GM12878 (cell line): ENCODE results near the gene PODXL2. TPM values are rescaled to one million over a fixed set of nuclear protein-coding genes. Genes with fewer than 3 reads are reported as not detected.

ENCODE experiments used
- ATAC-seq: fragments of 200-7000 bp; cut with Tn5 transposase; 3 replicates; pipeline ENCODE4 v1.9.1; 2020; ENCODE audit warnings: mild to moderate bottlenecking, moderate library complexity
- BruUV-seq: library from RNA; stranded (reverse); fragments of 400-500 nt; replicated peaks from 2 replicates; lab custom pipeline; 2021; lab: Mats Ljungman, UMichigan
- CTCF ChIA-PET: fragments of 300-600 bp; sonication (Branson Sonifier 250); formaldehyde crosslinking; extraction: SDS; loops from one replicate; lab custom pipeline; 2021; ENCODE audit warnings: inconsistent platforms; lab: Yijun Ruan, JAX
- POLR2A ChIA-PET: fragments of 350-600 bp; formaldehyde crosslinking; extraction: SDS; loops from one replicate; lab custom pipeline; 2021; ENCODE audit warnings: inconsistent platforms; lab: Charles Lee
- RAD21 ChIA-PET: fragments of 300-600 bp; sonication (Branson Sonifier 250); formaldehyde crosslinking; loops from one replicate; lab custom pipeline; 2023; ENCODE audit warnings: antibody characterized with exemption; ENCODE audit not compliant: unreplicated experiment; lab: Charles Lee
- SMC1A ChIA-PET: fragments of 300-600 bp; sonication (Branson Sonifier 250); formaldehyde crosslinking; loops from one replicate; lab custom pipeline; 2023; ENCODE audit not compliant: unreplicated experiment, uncharacterized antibody; lab: Charles Lee
- DNase-seq: peaks from one replicate; pipeline ENCODE4 v3.0.0-alpha.2; 2011; ENCODE audit warnings: low read depth, low spot score
- FAIRE-seq: peaks from 3 replicates; lab custom pipeline; 2011; peaks lifted over from hg19 to GRCh38; lab: Jason Lieb, UNC
- H2AFZ ChIP-seq: 2 replicates; pipeline ENCODE4 v1.6.0; 2011; ENCODE audit warnings: low read depth, low read length, control low read depth; ENCODE audit not compliant: control insufficient read depth
- H3K27ac ChIP-seq: 2 replicates; pipeline ENCODE4 v1.5.1; 2011; ENCODE audit warnings: control low read depth; ENCODE audit not compliant: control insufficient read depth, insufficient read depth
- H3K27me3 ChIP-seq, 2 experiments: replicated peaks in 1 of 2; 2 replicates each; pipeline versions ENCODE4 v1.6.0 to v1.6.1; 2011; ENCODE audit warnings: low read length in 1 of 2; ENCODE audit not compliant: control insufficient read depth in 2 of 2, insufficient read depth in 2 of 2
- H3K36me3 ChIP-seq, 2 experiments: 2 replicates each; pipeline ENCODE4 v1.5.1; 2011; ENCODE audit warnings: low read length in 1 of 2; ENCODE audit not compliant: control insufficient read depth in 2 of 2, insufficient read depth in 2 of 2
- H3K4me1 ChIP-seq: 2 replicates; pipeline ENCODE4 v1.6.1; 2011; ENCODE audit warnings: mild to moderate bottlenecking, low read length, moderate library complexity, mixed read lengths; ENCODE audit not compliant: control insufficient read depth, insufficient read depth
- H3K4me2 ChIP-seq: 2 replicates; pipeline ENCODE4 v1.6.0; 2011; ENCODE audit warnings: control low read depth; ENCODE audit not compliant: control insufficient read depth, insufficient read depth
- H3K4me3 ChIP-seq: fragments of 200-600 bp; sonication (generic); 2 replicates; pipeline ENCODE4 v1.5.1; 2016
- H3K79me2 ChIP-seq: 2 replicates; pipeline ENCODE4 v1.6.0; 2011; ENCODE audit warnings: low read length; ENCODE audit not compliant: control insufficient read depth, insufficient read depth
- H3K9ac ChIP-seq: 2 replicates; pipeline ENCODE4 v1.8.0; 2011; ENCODE audit warnings: low read length, control low read depth, mixed read lengths; ENCODE audit not compliant: control insufficient read depth, insufficient read depth
- H3K9me3 ChIP-seq: replicated peaks from 3 replicates; pipeline ENCODE4 v1.5.1; 2011; ENCODE audit warnings: mild to moderate bottlenecking, low read length; ENCODE audit not compliant: control insufficient read depth, insufficient read depth
- H4K20me1 ChIP-seq: 2 replicates; pipeline ENCODE4 v1.6.0; 2011; ENCODE audit not compliant: control insufficient read depth, insufficient read depth
- ATF7 ChIP-seq: fragments of 450-650 bp; IDR thresholded peaks from 2 replicates; pipeline ENCODE4 v1.6.1; 2016; ENCODE audit warnings: low read depth, mild to moderate bottlenecking
- EZH2 ChIP-seq: IDR thresholded peaks from 2 replicates; pipeline ENCODE4 v1.6.1; 2012; ENCODE audit warnings: low read depth, mild to moderate bottlenecking, control low read depth, inconsistent platforms, low read length, borderline replicate concordance; ENCODE audit not compliant: control insufficient read depth
- FOS ChIP-seq: IDR thresholded peaks from 3 replicates; pipeline ENCODE4 v1.6.1; 2011; ENCODE audit warnings: borderline replicate concordance; ENCODE audit not compliant: insufficient read length; ENCODE audit errors: extremely low read depth
- FOXK2 ChIP-seq: fragments of 450-650 bp; IDR thresholded peaks from 2 replicates; pipeline ENCODE4 v1.6.1; 2017; ENCODE audit warnings: mild to moderate bottlenecking, moderate library complexity
- KDM1A ChIP-seq: fragments of 200-600 bp; sonication (generic); IDR thresholded peaks from 2 replicates; pipeline ENCODE4 v1.6.1; 2016; ENCODE audit warnings: borderline replicate concordance
- MXI1 ChIP-seq: fragments of 150-350 bp; IDR thresholded peaks from 2 replicates; pipeline ENCODE4 v1.6.1; 2011; ENCODE audit warnings: low read depth, mild to moderate bottlenecking, inconsistent platforms, low read length, improper control_type of control experiment
- NRF1 ChIP-seq: conservative IDR thresholded peaks from 2 replicates; pipeline ENCODE4 v1.6.1; 2011; ENCODE audit warnings: mild to moderate bottlenecking, low read depth, low read length, improper control_type of control experiment
- POLR2A ChIP-seq: IDR thresholded peaks from 2 replicates; pipeline ENCODE4 v1.6.1; 2011; ENCODE audit warnings: low read depth, mild to moderate bottlenecking, low read length
- SMAD1 ChIP-seq: fragments of 450-650 bp; IDR thresholded peaks from 2 replicates; pipeline ENCODE4 v1.6.1; 2018; ENCODE audit warnings: mild to moderate bottlenecking, low read depth; ENCODE audit not compliant: partially characterized antibody
- WGBS: methylation state at CpG from one replicate; pipeline ENCODE4 v1.1.6; 2016; ENCODE audit warnings: low lambda C conversion rate; ENCODE audit not compliant: insufficient replicate concordance, insufficient coverage; ENCODE audit errors: missing lambda C conversion rate; 5-methylcytosine and 5-hydroxymethylcytosine counted together
- in situ Hi-C: fragments of 300-500 bp; cut with MboI; formaldehyde crosslinking; loops from 9 replicates; pipeline ENCODE4 v1.14.3; 2018; ENCODE audit warnings: mixed read lengths
- intact Hi-C: fragments of 100-400 bp; cut with micrococcal nuclease; formaldehyde crosslinking; loops from one replicate; pipeline ENCODE4 v1.14.2; 2022; ENCODE audit not compliant: unreplicated experiment
- polyA plus RNA-seq, 11 experiments: library from polyadenylated mRNA; depleted of rRNA in 4 of 11; unstranded in 6 of 11; stranded (reverse) in 5 of 11; fragments of >200 nt; fragmentation: Nextera tagmentation in 4 of 11; fragmentation: Illumina TruSeq in 1 of 11; extraction: Ambion mirVana in 4 of 11; extraction: Trizol in 1 of 11; gene quantifications; 1 replicate in 1 of 11; 2 replicates in 10 of 11; pipeline versions ENCODE4 v1.2.1 to v1.2.3, GENCODE V29; 2011 to 2016; ENCODE audit warnings: inconsistent platforms in 2 of 11, missing spikeins in 2 of 11, low read depth in 1 of 11
- total RNA-seq, 4 experiments: library from RNA; depleted of rRNA in 3 of 4; stranded (reverse); fragments of >200 nt in 3 of 4; fragmentation: Illumina TruSeq in 1 of 4; extraction: Trizol in 1 of 4; gene quantifications; 2 replicates each; pipeline versions ENCODE4 v1.2.1 to v1.2.3, GENCODE V29; 2013 to 2021
- TF ChIP-seq, protein P1 (sequence below): IDR thresholded peaks from 2 replicates; pipeline ENCODE4 v1.6.1; 2011; ENCODE audit warnings: borderline replicate concordance, low read depth, mild to moderate bottlenecking, moderate library complexity, mixed read lengths, low read length; ENCODE audit not compliant: insufficient read depth; ENCODE audit errors: extremely low read length
- TF ChIP-seq, protein P2 (sequence below): fragments of 450-650 bp; formaldehyde crosslinking; IDR thresholded peaks from 2 replicates; pipeline ENCODE4 v1.4.0; 2022; ENCODE audit warnings: mild to moderate bottlenecking, moderate library complexity
- TF ChIP-seq, protein P3 (sequence below): fragments of 450-650 bp; IDR thresholded peaks from 2 replicates; pipeline ENCODE4 v1.6.1; 2017; ENCODE audit warnings: mild to moderate bottlenecking, moderate library complexity

Gene PODXL2
- total and polyA plus RNA-seq, 10 of the 15 experiments (the other 5 are each of a cell fraction or from before 2014, with no cell fraction given): 0.03 to 24.4 (median 13.6) TPM; not detected in 2

DNA sequence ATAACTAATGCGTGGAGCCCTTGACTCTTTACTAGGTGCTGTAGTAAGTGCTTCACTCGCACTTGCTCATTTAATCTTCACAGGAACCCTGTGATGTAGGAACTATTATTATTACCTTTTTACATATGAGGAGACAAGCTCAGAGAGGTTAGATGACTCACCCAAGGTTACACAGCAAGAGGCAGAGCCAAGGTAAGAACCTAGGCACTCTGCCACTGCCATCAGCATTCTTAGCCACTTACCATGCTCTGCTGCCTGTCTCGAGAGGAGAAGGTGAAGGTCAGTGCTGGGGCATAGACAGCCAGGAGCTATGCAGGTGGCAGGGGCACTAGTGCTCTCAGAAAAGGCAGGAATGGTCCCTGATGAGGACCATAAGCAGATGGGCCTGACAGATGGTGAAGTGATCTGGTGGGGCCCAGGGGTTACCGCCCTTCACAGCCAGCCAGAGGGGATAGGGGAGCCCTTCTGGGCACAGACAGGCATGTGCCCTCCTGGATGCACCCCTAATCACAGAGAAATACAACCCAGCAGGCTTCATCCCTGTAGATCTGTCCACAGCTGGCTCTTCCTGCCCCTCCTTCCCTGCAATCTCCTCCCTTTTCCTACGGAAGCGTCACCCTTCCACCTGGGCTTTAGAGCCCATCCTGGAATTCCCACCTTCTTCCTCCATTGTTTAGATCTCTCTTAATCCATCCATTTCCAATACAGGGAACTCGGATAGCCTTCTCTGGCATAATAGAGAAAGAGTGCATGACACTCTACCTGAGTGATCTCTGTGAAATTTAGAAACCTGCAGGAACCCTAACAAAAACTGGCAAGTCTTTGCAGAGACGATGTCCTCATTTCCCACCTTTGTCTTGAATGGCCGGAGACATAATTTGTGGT is 70.7 kb downstream of the PODXL2 start (continued):
- TF ChIP-seq MXI1: no peak
- no peak for TF ChIP-seq EZH2
- no peak for TF ChIP-seq SMAD1
- TF ChIP-seq FOXK2: no peak
- TF ChIP-seq, protein P1, sequence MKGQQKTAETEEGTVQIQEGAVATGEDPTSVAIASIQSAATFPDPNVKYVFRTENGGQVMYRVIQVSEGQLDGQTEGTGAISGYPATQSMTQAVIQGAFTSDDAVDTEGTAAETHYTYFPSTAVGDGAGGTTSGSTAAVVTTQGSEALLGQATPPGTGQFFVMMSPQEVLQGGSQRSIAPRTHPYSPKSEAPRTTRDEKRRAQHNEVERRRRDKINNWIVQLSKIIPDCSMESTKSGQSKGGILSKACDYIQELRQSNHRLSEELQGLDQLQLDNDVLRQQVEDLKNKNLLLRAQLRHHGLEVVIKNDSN: no peak
- no peak for TF ChIP-seq FOS
- no peak for TF ChIP-seq KDM1A

DNA sequence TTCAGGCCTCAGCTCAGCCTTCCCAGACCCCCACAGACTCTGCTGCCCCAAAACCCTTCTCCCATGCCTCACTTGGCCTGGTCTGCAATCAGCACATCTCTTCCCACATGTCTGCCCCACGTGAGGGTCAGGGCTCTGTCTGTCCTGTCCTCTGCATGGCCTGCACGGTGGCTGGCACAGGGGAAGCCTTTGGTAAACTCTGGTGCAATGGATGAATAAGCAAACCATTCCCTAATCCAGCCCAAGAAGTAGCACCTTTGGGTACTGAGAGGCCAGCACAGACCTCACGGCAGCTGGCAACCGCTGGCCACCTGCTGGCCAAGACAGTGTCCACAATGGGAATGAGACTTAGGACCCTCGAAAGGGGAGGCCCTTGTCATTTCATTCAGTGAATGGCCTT is 71.4 kb downstream of the PODXL2 start:
- SMC1A ChIA-PET: no interaction called here
- H3K79me2 ChIP-seq: no peaks in the 10 kb centered on the region; the same call in none of the 2 replicates
- RAD21 ChIA-PET: no interaction called here
- TF ChIP-seq, protein P2, sequence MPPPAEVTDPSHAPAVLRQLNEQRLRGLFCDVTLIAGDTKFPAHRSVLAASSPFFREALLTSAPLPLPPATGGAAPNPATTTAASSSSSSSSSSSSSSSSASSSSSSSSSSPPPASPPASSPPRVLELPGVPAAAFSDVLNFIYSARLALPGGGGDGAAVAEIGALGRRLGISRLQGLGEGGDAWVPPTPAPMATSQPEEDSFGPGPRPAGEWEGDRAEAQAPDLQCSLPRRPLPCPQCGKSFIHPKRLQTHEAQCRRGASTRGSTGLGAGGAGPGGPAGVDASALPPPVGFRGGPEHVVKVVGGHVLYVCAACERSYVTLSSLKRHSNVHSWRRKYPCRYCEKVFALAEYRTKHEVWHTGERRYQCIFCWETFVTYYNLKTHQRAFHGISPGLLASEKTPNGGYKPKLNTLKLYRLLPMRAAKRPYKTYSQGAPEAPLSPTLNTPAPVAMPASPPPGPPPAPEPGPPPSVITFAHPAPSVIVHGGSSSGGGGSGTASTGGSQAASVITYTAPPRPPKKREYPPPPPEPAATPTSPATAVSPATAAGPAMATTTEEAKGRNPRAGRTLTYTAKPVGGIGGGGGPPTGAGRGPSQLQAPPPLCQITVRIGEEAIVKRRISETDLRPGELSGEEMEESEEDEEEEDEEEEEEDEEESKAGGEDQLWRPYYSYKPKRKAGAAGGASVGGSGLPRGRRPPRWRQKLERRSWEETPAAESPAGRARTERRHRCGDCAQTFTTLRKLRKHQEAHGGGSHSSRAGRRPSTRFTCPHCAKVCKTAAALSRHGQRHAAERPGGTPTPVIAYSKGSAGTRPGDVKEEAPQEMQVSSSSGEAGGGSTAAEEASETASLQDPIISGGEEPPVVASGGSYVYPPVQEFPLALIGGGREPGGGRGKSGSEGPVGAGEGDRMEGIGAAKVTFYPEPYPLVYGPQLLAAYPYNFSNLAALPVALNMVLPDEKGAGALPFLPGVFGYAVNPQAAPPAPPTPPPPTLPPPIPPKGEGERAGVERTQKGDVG (CRISPR knock-in tag): no peak
- TF ChIP-seq FOS (no peak), NRF1 (no peak), POLR2A (0 out of 2 replicates have a peak, but pooled peaks have one; percentile 37), ATF7 (no peak)
- TF ChIP-seq, protein P3, sequence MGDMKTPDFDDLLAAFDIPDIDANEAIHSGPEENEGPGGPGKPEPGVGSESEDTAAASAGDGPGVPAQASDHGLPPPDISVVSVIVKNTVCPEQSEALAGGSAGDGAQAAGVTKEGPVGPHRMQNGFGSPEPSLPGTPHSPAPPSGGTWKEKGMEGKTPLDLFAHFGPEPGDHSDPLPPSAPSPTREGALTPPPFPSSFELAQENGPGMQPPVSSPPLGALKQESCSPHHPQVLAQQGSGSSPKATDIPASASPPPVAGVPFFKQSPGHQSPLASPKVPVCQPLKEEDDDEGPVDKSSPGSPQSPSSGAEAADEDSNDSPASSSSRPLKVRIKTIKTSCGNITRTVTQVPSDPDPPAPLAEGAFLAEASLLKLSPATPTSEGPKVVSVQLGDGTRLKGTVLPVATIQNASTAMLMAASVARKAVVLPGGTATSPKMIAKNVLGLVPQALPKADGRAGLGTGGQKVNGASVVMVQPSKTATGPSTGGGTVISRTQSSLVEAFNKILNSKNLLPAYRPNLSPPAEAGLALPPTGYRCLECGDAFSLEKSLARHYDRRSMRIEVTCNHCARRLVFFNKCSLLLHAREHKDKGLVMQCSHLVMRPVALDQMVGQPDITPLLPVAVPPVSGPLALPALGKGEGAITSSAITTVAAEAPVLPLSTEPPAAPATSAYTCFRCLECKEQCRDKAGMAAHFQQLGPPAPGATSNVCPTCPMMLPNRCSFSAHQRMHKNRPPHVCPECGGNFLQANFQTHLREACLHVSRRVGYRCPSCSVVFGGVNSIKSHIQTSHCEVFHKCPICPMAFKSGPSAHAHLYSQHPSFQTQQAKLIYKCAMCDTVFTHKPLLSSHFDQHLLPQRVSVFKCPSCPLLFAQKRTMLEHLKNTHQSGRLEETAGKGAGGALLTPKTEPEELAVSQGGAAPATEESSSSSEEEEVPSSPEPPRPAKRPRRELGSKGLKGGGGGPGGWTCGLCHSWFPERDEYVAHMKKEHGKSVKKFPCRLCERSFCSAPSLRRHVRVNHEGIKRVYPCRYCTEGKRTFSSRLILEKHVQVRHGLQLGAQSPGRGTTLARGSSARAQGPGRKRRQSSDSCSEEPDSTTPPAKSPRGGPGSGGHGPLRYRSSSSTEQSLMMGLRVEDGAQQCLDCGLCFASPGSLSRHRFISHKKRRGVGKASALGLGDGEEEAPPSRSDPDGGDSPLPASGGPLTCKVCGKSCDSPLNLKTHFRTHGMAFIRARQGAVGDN: no peak
- in situ Hi-C loops: no loop called here
- H3K27ac ChIP-seq: no peak overlapping the region
- H3K36me3 ChIP-seq: peaks cover 21 to 39% of the 10 kb centered on the region in 2 experiments; a peak in 3 of 4 replicates
- no peaks in the 10 kb centered on the region for H4K20me1 ChIP-seq
- ATAC-seq: no peak
- POLR2A ChIA-PET: no interaction called here
- peaks cover 2% of the 10 kb centered on the region; the same call in 2 of the 3 replicates for H3K9me3 ChIP-seq
- FAIRE-seq: no peak
- CTCF ChIA-PET: no interaction called here
- no peak overlapping the region for H3K9ac ChIP-seq
- DNase-seq: no peak
- H3K4me1 ChIP-seq: peaks cover 14% of the 10 kb centered on the region
- no peak overlapping the region for H3K4me3 ChIP-seq
- no TSS peak for BruUV-seq
- H3K27me3 ChIP-seq: no peaks in the 10 kb centered on the region
- no peak overlapping the region for H3K4me2 ChIP-seq
- 81% methylated on average over 5 of the region's 5 CpGs for WGBS
- intact Hi-C loops: no loop called here
- no peak overlapping the region for H2AFZ ChIP-seq
